ENCODE results near the gene AGXT.

The AGXT gene

DNA sequence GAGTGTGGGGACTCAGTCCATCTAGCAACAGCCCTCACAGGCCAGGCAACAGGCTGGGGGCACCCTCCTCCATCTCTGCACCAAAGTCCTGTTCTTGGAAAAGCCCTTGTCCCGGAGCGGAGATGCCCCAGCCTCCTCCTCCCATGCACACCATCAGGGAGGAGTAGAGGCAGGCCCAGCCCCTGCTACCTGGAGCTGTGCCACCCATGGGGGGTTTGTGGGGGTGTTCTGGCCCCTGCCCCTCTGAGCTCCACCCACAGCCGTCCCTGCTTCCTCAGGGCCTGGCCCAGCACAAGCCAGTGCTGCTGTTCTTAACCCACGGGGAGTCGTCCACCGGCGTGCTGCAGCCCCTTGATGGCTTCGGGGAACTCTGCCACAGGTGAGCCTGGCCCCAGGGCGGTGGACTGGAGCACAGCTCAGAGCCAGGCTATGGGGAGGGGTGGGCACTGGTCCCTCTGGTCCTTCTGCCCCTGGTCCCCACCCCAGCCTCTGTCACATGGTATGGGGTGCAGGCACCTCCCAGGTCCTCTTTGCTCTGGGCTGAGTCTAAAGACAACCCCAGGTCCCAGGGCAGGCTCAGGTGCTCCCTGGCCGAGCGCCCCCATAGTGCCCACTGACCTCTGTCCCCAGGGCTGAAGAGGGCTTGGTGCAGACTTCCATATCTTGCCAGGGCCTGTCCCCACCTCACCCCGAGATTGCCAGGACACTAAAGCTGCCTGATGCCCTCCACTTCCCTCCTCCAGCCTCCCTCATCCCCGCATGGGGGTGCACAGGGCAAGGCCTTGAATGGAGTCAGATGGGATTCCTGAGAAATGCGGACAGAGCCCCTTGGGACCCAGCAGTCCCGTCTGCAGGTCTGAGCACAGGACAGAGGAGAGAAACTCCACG, 2.7 kb downstream of the AGXT start:
- no peaks in the 10 kb centered on the region for H3K79me2 ChIP-seq (ENCODE audit: insufficient read depth, low read length)
- no peaks in the 10 kb centered on the region for H3F3A ChIP-seq (ENCODE audit: insufficient read depth, low read length)
- no peaks in the 10 kb centered on the region for H3K4me1 ChIP-seq (ENCODE audit: insufficient read depth, low read length, severe bottlenecking)
- H4K20me1 ChIP-seq (ENCODE audit: insufficient read depth, low read length), result no peaks in the 10 kb centered on the region
- no peak overlapping the region for H2AFZ ChIP-seq (ENCODE audit: low read length)
- peaks cover 3% of the 10 kb centered on the region; the same call in 1 of the 2 replicates for H3K27me3 ChIP-seq (ENCODE audit: insufficient read depth, low read length)
- no peaks in the 10 kb centered on the region for H3K9me3 ChIP-seq (ENCODE audit: low read length)
- no peak overlapping the region for H3K4me3 ChIP-seq (ENCODE audit: low read depth, low read length, poor library complexity, severe bottlenecking)
- TF ChIP-seq, protein P1, sequence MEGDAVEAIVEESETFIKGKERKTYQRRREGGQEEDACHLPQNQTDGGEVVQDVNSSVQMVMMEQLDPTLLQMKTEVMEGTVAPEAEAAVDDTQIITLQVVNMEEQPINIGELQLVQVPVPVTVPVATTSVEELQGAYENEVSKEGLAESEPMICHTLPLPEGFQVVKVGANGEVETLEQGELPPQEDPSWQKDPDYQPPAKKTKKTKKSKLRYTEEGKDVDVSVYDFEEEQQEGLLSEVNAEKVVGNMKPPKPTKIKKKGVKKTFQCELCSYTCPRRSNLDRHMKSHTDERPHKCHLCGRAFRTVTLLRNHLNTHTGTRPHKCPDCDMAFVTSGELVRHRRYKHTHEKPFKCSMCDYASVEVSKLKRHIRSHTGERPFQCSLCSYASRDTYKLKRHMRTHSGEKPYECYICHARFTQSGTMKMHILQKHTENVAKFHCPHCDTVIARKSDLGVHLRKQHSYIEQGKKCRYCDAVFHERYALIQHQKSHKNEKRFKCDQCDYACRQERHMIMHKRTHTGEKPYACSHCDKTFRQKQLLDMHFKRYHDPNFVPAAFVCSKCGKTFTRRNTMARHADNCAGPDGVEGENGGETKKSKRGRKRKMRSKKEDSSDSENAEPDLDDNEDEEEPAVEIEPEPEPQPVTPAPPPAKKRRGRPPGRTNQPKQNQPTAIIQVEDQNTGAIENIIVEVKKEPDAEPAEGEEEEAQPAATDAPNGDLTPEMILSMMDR (IDR thresholded peaks at IDR 0.05; ENCODE audit: low read length), result no peak
- TF ChIP-seq EZH2 (IDR thresholded peaks at IDR 0.05; ENCODE audit: borderline replicate concordance, low read length), result no peak
- no peaks in the 10 kb centered on the region for H3K36me3 ChIP-seq (ENCODE audit: insufficient read depth, low read length)
- no peaks in the 10 kb centered on the region for H3K9me2 ChIP-seq (ENCODE audit: low read depth, low read length)
- no peak overlapping the region for H3K4me2 ChIP-seq (ENCODE audit: low read length)
- no peak overlapping the region for H3K9ac ChIP-seq (ENCODE audit: low read length)
- H3K27ac ChIP-seq (ENCODE audit: low read depth, low read length, poor library complexity, severe bottlenecking), result no peak overlapping the region

DNA sequence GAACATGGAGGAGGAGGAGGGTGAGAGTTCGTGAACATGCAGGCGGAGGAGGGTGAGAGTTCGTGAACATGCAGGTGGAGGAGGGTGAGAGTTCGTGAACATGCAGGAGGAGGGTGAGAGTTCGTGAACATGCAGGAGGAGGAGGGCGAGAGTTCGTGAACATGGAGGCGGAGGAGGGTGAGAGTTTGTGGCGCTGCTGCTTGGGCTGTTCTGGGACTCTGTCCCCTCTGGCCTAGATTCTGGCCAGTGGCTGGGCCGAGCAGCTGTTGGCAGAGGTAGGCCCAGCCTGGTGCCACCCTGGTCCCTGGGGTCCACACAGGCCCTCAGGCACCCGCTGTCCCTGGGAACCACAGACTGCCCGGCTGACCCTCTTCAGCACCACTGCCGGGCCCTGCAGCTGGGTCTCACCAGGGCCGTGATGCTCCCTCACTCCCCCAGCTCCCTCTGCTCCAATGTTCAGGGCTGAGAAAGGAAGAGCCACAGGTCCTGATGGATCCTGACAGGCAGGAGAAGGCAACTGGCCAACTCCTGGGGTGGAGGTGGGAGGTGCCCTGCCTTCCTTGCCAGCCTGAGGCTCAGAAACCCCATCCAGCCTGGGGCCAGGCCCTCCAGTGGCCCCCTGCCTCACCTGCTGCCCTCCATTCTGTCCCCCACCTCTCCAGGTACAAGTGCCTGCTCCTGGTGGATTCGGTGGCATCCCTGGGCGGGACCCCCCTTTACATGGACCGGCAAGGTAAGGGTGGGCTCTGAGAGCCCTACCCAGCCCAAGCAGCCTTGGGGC, 3.9 kb downstream of the AGXT start:
- Histone ChIP-seq H3K4me2 (ENCODE audit: low read length) (no peak overlapping the region), H3F3A (ENCODE audit: insufficient read depth, low read length) (no peaks in the 10 kb centered on the region), H3K27ac (ENCODE audit: low read depth, low read length, poor library complexity, severe bottlenecking) (no peak overlapping the region), H3K9me3 (ENCODE audit: low read length) (no peaks in the 10 kb centered on the region), H3K36me3 (ENCODE audit: insufficient read depth, low read length) (no peaks in the 10 kb centered on the region), H3K4me3 (ENCODE audit: low read depth, low read length, poor library complexity, severe bottlenecking) (no peak overlapping the region), H3K4me1 (ENCODE audit: insufficient read depth, low read length, severe bottlenecking) (no peaks in the 10 kb centered on the region), H2AFZ (ENCODE audit: low read length) (no peak overlapping the region), H4K20me1 (ENCODE audit: insufficient read depth, low read length) (no peaks in the 10 kb centered on the region), H3K79me2 (ENCODE audit: insufficient read depth, low read length) (no peaks in the 10 kb centered on the region), H3K9ac (ENCODE audit: low read length) (no peak overlapping the region), H3K27me3 (ENCODE audit: insufficient read depth, low read length) (peaks cover 3% of the 10 kb centered on the region; the same call in 1 of the 2 replicates), H3K9me2 (ENCODE audit: low read depth, low read length) (no peaks in the 10 kb centered on the region)
- TF ChIP-seq, protein P1 (IDR thresholded peaks at IDR 0.05; ENCODE audit: low read length), result no peak
- no peak for TF ChIP-seq EZH2 (IDR thresholded peaks at IDR 0.05; ENCODE audit: borderline replicate concordance, low read length)

DNA sequence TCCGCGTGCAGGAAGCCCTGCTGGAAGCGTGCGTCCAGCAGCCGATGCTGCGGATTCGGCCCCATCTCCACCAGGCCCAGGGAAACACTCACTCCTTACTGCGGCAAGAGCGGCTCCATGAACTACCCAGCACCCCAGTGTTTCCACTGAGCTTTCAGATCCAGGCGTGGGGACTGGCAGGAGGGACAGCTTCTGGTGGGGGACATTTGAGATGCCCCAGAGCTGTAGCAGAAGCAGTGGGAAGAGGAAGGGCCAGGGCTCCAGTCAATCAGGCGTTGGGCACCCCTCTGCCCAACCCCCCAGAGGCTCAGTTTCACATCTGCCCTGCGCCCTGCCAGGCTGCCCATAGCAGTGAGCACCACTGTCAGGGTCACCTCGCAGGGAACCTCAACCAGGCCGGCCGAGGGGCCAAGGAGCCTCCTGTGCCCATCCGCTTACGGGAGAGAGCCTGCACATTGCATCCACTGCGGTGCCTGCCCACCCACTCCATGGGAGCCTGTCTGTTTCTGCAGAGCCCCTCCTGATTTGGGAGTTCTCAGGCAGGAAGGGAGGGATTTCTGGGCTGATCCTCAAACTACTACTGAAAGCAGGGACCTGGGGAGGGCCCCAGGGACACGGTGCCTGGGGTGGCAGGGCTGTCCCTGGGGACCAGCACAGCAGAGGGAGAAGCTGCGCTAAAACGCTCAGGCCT, 4.6 kb downstream of the AGXT start:
- Histone ChIP-seq H3K4me1 (ENCODE audit: insufficient read depth, low read length, severe bottlenecking) (no peaks in the 10 kb centered on the region), H3K27ac (ENCODE audit: low read depth, low read length, poor library complexity, severe bottlenecking) (no peak overlapping the region)

More for the DNA sequence above, 4.6 kb downstream of the AGXT start:
- H3K9ac ChIP-seq (ENCODE audit: low read length), result no peak overlapping the region
- no peak overlapping the region for H3K4me2 ChIP-seq (ENCODE audit: low read length)
- H3K4me3 ChIP-seq (ENCODE audit: low read depth, low read length, poor library complexity, severe bottlenecking), result no peak overlapping the region
- H3K79me2 ChIP-seq (ENCODE audit: insufficient read depth, low read length), result no peaks in the 10 kb centered on the region
- H3K27me3 ChIP-seq (ENCODE audit: insufficient read depth, low read length), result no peaks in the 10 kb centered on the region; the same call in 1 of the 2 replicates
- H3K9me2 ChIP-seq (ENCODE audit: low read depth, low read length), result no peaks in the 10 kb centered on the region
- no peaks in the 10 kb centered on the region for H3K9me3 ChIP-seq (ENCODE audit: low read length)
- no peak overlapping the region for H2AFZ ChIP-seq (ENCODE audit: low read length)
- no peaks in the 10 kb centered on the region for H3F3A ChIP-seq (ENCODE audit: insufficient read depth, low read length)
- H4K20me1 ChIP-seq (ENCODE audit: insufficient read depth, low read length), result no peaks in the 10 kb centered on the region
- no peaks in the 10 kb centered on the region for H3K36me3 ChIP-seq (ENCODE audit: insufficient read depth, low read length)
- TF ChIP-seq, protein P1 (IDR thresholded peaks at IDR 0.05; ENCODE audit: low read length), result no peak
- no peak for TF ChIP-seq EZH2 (IDR thresholded peaks at IDR 0.05; ENCODE audit: borderline replicate concordance, low read length)

Data from OCI-LY1 (cell line).